GM21526 (cell line): ENCODE data around the gene OR5AK2.
"Not testable (repeated sequence)": the region's sequence is repeated elsewhere in the genome, so short reads cannot be mapped to it uniquely, and the experiment has no call there.

Source experiments
- ATAC-seq: cut with Tn5 transposase; IDR thresholded peaks from one replicate; pipeline ENCODE4 v1.9.1; 2021; ENCODE audit warnings: moderate library complexity; ENCODE audit not compliant: unreplicated experiment, low FRiP score

OR5AK2 gene, protein sequence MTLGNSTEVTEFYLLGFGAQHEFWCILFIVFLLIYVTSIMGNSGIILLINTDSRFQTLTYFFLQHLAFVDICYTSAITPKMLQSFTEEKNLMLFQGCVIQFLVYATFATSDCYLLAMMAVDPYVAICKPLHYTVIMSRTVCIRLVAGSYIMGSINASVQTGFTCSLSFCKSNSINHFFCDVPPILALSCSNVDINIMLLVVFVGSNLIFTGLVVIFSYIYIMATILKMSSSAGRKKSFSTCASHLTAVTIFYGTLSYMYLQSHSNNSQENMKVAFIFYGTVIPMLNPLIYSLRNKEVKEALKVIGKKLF

DNA sequence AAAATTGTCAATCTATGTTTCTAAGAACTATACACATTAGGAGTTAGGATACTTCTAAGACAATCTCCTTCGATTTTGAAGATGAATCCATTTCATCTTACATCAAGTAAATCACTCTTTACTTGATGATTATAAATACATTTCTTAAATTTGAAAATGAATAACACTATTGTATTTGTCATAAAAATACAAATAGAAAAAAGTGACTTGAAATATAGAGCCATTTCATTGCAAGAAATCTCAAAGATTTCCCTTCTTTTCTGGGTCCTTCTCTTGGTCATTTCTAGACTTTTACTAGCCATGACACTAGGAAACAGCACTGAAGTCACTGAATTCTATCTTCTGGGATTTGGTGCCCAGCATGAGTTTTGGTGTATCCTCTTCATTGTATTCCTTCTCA, at the start of gene OR5AK2:
TSS of gene OR5AK2 (plus strand) at position 301 of the 400 bp plus-strand sequence. CDS start at position 301, 0 bp downstream.
- no peak for ATAC-seq

DNA sequence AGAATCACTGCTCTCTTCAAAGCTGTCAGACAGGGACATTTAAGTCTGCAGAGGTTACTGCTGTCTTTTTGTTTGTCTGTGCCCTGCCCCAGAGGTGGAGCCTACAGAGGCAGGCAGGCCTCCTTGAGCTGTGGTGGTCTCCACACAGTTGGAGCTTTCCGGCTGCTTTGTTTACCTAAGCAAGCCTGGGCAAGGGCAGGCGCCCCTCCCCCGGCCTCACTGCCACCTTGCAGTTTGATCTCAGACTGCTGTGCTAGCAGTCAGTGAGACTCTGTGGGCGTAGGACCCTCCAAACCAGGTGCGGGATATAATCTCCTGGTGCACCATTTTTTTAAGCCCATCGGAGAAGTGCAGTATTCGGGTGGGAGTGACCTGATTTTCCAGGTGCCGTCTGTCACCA, 43.2 kb upstream of the OR5AK2 start:
- ATAC-seq, result not testable (repeated sequence)

DNA sequence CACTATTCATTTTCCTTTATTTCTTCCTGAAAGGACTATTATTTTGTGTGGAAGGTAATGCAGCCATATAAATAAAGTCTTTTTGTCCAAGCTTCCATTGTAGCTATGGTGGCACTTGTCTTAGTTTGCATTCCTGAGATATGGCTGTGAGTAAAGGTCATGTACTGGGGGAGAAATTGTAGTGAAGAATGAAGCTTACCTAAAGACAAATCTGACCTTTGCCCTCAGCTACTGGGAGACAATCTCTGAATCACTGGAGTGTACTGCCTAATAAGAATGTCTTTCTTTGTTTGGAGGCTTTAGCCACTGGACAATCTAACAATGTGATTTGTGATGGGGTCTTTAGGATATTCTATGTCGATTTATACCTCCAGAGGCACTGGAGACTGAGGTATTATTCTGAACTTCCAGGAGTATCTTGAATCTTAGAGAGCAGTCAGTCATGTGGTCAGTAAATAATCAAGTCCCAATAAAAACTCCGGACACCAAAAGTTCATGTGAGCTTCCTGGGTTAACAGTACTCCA, 39.7 kb upstream of the OR5AK2 start:
- ATAC-seq, result no peak

DNA sequence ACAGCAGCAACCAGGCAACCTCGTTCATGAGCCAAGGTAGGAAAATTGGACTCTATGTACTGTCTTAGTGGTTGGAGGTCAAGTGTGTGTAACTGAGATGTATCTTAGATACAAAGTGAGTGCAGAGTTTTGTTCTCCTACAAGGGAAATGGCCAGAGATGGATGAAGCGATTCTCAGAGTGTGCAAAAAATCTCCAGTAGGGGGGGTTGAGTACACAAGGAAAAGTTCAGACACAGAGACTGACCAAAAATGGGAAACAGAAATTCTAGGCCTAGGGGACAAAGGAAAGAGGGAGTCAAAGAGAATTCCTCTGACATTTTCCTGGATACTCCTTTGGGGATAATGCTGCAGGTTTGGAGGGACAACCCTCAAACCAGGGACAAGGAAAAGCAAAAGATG, 38.2 kb upstream of the OR5AK2 start:
- ATAC-seq, result no peak

DNA sequence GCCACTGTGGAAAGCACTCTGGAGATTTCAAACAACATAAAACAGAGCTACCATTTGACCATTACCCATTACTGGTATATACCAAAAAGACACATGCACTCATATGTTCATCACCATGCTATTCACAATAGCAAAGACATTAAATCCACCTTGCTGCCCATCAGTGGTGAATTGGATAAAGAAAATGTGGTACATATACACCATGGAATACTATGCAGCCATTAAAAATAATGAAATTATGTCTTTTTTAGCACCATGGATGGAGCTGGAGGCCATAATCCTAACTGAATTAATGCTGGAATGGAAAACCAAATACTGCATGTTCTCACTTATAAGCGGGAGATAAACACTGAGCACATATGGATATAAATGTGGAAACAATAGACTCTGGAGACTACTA, 34.8 kb upstream of the OR5AK2 start:
- not testable (repeated sequence) for ATAC-seq

DNA sequence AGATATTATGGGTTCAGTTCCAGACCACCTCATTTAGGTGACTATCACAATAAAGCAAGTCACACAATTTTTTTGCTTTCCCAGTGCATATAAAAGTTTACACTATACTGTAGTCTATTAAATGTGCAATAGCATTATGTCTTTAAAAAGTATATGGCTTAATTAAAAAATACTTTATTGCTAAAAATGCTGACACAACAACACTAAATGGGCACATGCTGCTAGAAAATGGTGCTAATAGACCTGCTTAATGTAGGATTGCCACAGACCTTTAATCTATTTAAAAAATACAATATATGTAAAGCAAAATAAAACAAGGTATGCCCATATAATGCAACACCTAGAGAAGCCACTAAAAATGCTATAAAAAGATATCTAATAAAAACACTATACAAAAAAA, 27.1 kb upstream of the OR5AK2 start:
- ATAC-seq, result no peak

DNA sequence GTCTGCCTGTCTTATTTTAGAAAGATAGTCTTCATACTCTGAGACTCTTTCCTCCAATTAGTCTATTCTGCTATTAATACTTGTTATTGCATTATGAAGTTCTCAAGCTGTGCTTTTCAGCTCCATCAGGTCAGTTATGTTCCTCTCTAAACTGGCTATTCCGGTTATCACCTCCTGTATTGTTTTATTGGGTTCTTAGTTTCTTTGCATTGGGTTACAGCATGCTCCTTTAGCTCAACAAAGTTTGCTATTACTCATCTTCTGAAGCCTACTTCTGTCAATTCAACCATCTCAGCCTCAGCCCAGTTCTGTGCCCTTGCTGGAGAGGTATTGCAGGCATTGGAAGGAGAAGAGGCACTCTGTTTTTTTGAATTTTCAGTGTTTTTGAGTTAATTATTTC, 21.0 kb upstream of the OR5AK2 start:
- ATAC-seq, result no peak

DNA sequence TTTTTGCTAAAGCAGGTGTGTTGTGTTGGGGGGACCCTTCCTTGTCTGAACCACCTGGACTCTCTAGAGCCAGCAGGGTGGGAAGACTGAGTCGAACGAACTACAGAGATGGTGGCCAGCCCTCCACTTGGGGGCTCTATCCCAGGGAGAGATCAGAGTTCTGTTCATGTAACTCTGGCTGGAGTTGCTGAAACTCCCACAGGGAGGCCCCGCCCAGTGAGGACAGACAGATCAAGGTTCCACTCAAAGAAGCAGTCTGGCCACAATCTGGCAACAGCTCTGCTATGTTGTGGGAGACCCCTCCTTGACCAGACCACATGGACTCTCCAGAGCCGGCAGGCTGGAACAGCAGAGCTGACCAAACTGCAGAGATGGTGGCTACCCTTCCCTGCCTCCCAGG, 20.2 kb upstream of the OR5AK2 start:
- no peak for ATAC-seq

DNA sequence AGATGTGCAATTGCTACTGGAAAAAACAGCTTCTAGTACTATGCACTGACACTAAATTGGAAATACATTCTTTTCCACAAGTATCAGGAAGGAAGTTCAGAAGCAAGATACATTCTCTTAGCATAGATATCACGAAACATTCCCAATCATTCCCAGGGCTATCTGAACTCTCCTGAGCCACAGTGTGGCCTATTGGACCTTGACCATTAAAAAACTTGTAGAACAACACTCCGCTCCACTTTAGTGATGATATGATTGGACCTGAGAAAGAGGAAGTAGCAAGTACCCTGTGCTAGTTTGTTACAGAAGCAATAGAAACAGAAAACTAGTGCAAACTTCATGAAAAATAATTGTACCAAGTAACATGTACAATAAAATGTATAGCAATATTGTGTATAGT, 11.4 kb upstream of the OR5AK2 start:
- no peak for ATAC-seq

DNA sequence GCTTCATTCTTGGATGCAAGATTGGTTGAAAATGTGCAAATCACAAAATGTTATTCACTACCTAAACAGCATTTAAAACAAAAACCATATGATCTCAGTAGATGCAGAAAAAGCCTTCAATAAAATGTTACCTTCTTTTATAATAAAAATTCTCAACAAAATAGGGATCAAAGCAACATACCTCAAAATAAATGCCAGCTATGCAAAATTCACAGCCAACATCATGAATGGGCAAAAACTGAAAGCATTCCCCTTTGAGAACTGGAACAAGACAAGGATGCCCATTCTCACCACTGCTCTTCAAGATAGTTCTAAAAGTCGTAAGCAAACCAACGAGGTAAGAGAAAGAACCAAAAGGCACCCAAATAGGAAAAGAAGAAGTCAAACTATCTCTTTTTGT, 2.0 kb downstream of the OR5AK2 start:
- ATAC-seq, result no peak

DNA sequence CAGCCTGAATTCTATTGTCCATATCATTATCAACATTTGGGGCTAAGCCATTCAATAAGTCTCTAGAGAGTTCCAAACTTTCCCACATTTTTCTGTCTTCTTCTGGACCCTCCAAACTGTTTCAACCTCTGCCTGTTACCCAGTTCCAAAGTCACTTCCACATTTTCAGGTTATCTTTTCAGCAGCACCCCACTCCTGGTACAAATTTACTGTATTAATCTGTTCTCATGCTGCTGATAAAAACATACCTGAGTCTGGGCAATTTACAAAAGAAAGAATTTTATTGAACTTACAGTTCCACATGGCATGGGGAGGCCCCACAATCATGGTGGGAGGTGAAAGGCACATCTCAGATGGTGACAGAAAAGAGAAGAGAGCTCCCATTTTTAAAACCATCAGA, 5.8 kb downstream of the OR5AK2 start:
- no peak for ATAC-seq

DNA sequence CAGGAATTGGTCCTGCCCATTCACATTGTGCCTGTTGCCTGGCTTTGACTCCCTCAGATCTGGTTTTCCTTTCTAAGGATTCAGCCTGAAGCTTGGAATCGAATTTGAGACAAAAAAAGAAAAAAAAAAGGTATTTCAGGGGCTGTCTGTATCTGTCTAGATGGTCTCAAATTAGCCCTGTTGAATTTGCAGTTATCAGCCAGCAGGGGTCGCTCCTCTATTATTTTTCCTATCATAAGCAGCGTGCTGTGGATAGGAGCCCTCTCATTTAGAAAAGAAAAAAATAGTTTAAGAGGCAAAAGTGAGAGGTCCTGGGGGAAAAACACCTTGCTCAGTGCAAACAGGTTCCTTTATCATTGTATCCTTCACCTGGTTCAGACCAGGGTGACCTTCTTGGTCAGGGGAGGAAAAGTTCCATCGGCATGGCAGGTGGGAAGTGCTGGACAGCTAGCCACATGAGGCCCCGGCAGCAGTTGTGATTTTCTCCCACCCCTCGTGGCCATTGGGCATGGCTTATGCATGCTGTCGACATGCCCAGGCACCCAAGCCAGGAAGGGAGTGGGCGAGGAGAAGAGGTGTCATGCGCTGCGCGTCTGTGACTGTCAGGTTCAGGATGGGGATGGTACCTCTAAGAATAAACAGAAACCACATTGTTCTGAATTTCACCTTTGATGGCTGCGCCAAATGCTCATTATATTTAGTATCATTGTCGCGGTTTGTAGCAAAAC, 13.1 kb downstream of the OR5AK2 start:
- no peak for ATAC-seq

DNA sequence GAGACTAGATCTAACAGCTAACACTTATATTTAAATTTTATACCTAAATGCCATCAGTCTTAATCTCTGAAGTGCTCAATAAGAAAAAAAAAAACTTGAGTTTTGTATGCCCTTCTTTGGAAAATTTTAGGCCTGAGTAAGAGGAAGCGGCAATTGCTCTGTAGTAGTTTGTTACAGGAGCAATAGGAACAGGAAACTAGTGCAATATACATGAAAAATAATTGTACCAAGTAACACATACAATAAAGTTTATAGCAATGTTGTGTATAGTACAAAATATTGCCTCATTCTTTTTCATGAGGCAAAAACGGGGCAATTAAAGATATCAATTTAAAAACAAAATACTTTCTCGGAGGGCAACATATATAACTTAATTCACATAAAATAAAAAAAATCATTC, 19.7 kb downstream of the OR5AK2 start:
- no peak for ATAC-seq

DNA sequence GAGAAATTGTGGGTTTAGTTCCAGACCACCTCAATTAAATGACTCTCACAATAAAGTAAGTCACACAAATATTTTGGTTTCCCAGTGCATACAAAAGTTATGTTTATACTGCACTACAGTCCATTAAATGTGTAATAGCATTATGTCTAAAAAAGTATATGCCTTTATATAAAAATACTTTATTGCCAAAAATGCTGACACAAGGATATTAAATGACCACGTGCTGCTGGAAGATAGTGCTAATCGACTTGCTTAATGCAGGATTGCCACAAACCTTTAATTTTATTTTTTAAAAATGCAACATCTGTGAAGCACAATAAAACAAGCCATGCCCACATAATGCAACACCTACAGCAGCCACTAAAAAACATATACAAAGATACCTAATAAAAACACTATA, 27.0 kb downstream of the OR5AK2 start:
- ATAC-seq, result no peak

DNA sequence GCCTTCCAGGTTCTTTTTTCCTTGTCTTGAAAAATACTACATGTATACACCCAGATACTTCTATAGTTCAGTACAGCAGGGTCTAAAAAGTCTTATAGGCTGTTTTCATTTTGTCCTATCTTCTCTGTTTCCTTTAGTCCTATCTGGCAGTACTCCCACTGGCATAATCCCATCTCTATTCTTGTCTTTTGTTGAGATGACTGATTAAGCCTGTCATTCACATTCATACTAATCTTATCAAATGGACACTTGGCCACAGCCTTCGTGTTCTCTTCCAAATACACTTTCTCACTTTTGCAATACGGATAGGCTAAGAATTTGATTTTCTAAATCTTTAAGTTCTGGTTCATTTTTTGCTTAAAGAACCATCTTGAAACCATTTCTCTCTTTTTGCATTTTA, 42.8 kb downstream of the OR5AK2 start:
- ATAC-seq, result no peak
